ENCODE results near the gene PTPN3. TPM values are rescaled to one million over a fixed set of nuclear protein-coding genes. Genes with fewer than 3 reads are reported as not detected.

PTPN3 gene
- total RNA-seq, 1 experiment from 2014 or later = 10.4 TPM

GRCh38 chr9:109436071-109436470 is 62.0 kb downstream of the PTPN3 start:
- ATAC-seq (no peak), DNase-seq (ENCODE audit: low read depth, low spot score) (no peak)
- no TSS peak for BruUV-seq (replicated peaks)
- in situ Hi-C loops (cut with HindIII; ENCODE audit: low pct_unique_long_range_greater_than_20kb, low sequenced_read_pairs) = no loop called here
- ChIA-PET POLR2A (no interaction called here), CTCF (no interaction called here)
- Histone ChIP-seq H3K9me3 (ENCODE audit: control insufficient read depth, insufficient read depth, low read depth, low read length) (no peaks in the 10 kb centered on the region), H3K4me1 (ENCODE audit: control insufficient read depth, insufficient read depth, low read length) (no peaks in the 10 kb centered on the region), H3K4me3 (ENCODE audit: low read depth in 2 of 2, low read length in 2 of 2) (no peak overlapping the region), H3K36me3 (ENCODE audit: control insufficient read depth, insufficient read depth, low read length) (no peaks in the 10 kb centered on the region; the same call in 1 of the 2 replicates), H3K27ac (ENCODE audit: low read length) (no peak overlapping the region), H3K27me3 (ENCODE audit: control insufficient read depth, insufficient read depth, low read length) (no peaks in the 10 kb centered on the region)
- TF ChIP-seq TCF7L2 (IDR thresholded peaks at IDR 0.05; ENCODE audit: low read depth, low read length) = no peak
- TF ChIP-seq POLR2AphosphoS5 (IDR thresholded peaks at IDR 0.05; ENCODE audit: low read depth, low read length) = no peak
- no peak for TF ChIP-seq CTCF (IDR thresholded peaks at IDR 0.05)
- TF ChIP-seq, protein P1, sequence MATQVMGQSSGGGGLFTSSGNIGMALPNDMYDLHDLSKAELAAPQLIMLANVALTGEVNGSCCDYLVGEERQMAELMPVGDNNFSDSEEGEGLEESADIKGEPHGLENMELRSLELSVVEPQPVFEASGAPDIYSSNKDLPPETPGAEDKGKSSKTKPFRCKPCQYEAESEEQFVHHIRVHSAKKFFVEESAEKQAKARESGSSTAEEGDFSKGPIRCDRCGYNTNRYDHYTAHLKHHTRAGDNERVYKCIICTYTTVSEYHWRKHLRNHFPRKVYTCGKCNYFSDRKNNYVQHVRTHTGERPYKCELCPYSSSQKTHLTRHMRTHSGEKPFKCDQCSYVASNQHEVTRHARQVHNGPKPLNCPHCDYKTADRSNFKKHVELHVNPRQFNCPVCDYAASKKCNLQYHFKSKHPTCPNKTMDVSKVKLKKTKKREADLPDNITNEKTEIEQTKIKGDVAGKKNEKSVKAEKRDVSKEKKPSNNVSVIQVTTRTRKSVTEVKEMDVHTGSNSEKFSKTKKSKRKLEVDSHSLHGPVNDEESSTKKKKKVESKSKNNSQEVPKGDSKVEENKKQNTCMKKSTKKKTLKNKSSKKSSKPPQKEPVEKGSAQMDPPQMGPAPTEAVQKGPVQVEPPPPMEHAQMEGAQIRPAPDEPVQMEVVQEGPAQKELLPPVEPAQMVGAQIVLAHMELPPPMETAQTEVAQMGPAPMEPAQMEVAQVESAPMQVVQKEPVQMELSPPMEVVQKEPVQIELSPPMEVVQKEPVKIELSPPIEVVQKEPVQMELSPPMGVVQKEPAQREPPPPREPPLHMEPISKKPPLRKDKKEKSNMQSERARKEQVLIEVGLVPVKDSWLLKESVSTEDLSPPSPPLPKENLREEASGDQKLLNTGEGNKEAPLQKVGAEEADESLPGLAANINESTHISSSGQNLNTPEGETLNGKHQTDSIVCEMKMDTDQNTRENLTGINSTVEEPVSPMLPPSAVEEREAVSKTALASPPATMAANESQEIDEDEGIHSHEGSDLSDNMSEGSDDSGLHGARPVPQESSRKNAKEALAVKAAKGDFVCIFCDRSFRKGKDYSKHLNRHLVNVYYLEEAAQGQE (IDR thresholded peaks at IDR 0.05; ENCODE audit: insufficient read depth in 1 of 2, low read depth in 2 of 2, low read length in 1 of 2) = no peak
- TF ChIP-seq SIN3A (IDR thresholded peaks at IDR 0.05; ENCODE audit: borderline replicate concordance, insufficient read depth, low read depth, low read length) = no peak
- intact Hi-C loops (cut with micrococcal nuclease; ENCODE audit: unreplicated experiment) = no loop called here

DNA sequence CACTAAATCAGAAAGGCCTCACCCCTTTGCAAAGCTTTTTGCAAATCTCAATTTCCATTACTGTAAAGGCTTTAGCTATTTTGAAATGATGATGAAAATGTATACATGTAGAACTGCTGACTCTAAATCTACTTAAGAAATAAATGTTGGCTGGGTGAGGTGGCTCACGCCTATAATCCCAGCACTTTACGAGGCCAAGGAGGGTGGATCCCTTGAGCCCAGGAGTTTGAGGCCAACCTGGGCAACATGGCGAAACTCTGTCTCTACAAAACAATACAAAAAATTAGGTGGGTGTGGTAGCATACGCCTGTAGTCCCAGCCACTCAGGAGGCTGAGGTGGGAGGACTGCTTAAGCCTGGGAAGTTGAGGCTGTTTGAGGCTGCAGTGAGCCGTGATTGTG is 64.6 kb downstream of the PTPN3 start:
- Histone ChIP-seq H3K9me3 (ENCODE audit: control insufficient read depth, insufficient read depth, low read depth, low read length) (no peaks in the 10 kb centered on the region), H3K27ac (ENCODE audit: low read length) (no peak overlapping the region), H3K27me3 (ENCODE audit: control insufficient read depth, insufficient read depth, low read length) (no peaks in the 10 kb centered on the region), H3K4me1 (ENCODE audit: control insufficient read depth, insufficient read depth, low read length) (no peaks in the 10 kb centered on the region), H3K4me3 (ENCODE audit: low read depth in 2 of 2, low read length in 2 of 2) (no peak overlapping the region), H3K36me3 (ENCODE audit: control insufficient read depth, insufficient read depth, low read length) (no peaks in the 10 kb centered on the region; the same call in 1 of the 2 replicates)
- intact Hi-C loops (cut with micrococcal nuclease; ENCODE audit: unreplicated experiment) (no loop called here), in situ Hi-C loops (cut with HindIII; ENCODE audit: low pct_unique_long_range_greater_than_20kb, low sequenced_read_pairs) (no loop called here)
- no TSS peak for BruUV-seq (replicated peaks)
- POLR2A ChIA-PET = no interaction called here
- ATAC-seq = no peak
- TF ChIP-seq CTCF (IDR thresholded peaks at IDR 0.05) (no peak), SIN3A (IDR thresholded peaks at IDR 0.05; ENCODE audit: borderline replicate concordance, insufficient read depth, low read depth, low read length) (no peak), POLR2AphosphoS5 (IDR thresholded peaks at IDR 0.05; ENCODE audit: low read depth, low read length) (no peak), TCF7L2 (IDR thresholded peaks at IDR 0.05; ENCODE audit: low read depth, low read length) (no peak)
- TF ChIP-seq, protein P1 (IDR thresholded peaks at IDR 0.05; ENCODE audit: insufficient read depth in 1 of 2, low read depth in 2 of 2, low read length in 1 of 2) = no peak
- no peak for DNase-seq (ENCODE audit: low read depth, low spot score)
- CTCF ChIA-PET = no interaction called here
